HCT116 (cell line): Measurements from ENCODE around the gene GPT2. TPM values are rescaled to one million over a fixed set of nuclear protein-coding genes. Genes with fewer than 3 reads are reported as not detected.

ENCODE experiments used
- ATAC-seq: fragments of 200-7000 bp; cut with Tn5 transposase; 2 replicates; pipeline ENCODE4 v1.9.1; 2020; ENCODE audit warnings: mild to moderate bottlenecking, moderate library complexity
- BruUV-seq: library from RNA; stranded (reverse); fragments of 400-500 nt; replicated peaks from 2 replicates; lab custom pipeline; 2021; lab: Mats Ljungman, UMichigan
- CTCF ChIA-PET: fragments of 300-600 bp; sonication (Branson Sonifier 250); formaldehyde crosslinking; loops from one replicate; lab custom pipeline; 2021; ENCODE audit warnings: antibody characterized with exemption; lab: Charles Lee
- POLR2A ChIA-PET: fragments of 300-600, 350-600 bp; sonication (Branson Sonifier 250); formaldehyde crosslinking; loops from one replicate; lab custom pipeline; 2021; ENCODE audit warnings: antibody characterized with exemption; lab: Charles Lee
- RAD21 ChIA-PET, 2 experiments: fragments of 300-600 bp; sonication (Branson Sonifier 250); formaldehyde crosslinking; loops; one replicate each; lab custom pipeline; 2023; ENCODE audit warnings: low total read pairs in 2 of 2; ENCODE audit not compliant: uncharacterized antibody in 2 of 2, unreplicated experiment in 2 of 2, low non-redundant PET in 1 of 2; lab: Charles Lee
- DNase-seq: peaks from one replicate; pipeline ENCODE4 v3.0.0-alpha.2; 2010; ENCODE audit warnings: low read depth, low spot score
- H2AFZ ChIP-seq: fragments of 200-600 bp; shearing (Covaris generic), sonication (generic); 2 replicates; pipeline ENCODE4 v1.6.1; 2017; ENCODE audit warnings: low read depth, mixed run types, mixed read lengths, antibody characterized with exemption, low read length; ENCODE audit not compliant: poor library complexity, severe bottlenecking
- H3K27ac ChIP-seq: 2 replicates; pipeline ENCODE4 v1.5.1; 2012; ENCODE audit warnings: low read depth, low read length
- H3K27me3 ChIP-seq: fragments of 200-600 bp; sonication (generic); 2 replicates; pipeline ENCODE4 v1.6.1; 2016; ENCODE audit warnings: mixed run types, low read length, mixed read lengths; ENCODE audit not compliant: insufficient read depth
- H3K36me3 ChIP-seq, 2 experiments: fragments of 200-500 bp in 1 of 2; fragments of 200-600 bp in 1 of 2; sonication (Bioruptor generic) in 1 of 2; sonication (generic) in 1 of 2; 2 replicates each; pipeline versions ENCODE4 v1.5.1 to v1.6.1; 2014 to 2016; ENCODE audit warnings: low read length in 2 of 2, inconsistent platforms in 1 of 2, mixed read lengths in 1 of 2, mixed run types in 1 of 2; ENCODE audit not compliant: insufficient read depth in 2 of 2, control insufficient read depth in 1 of 2
- H3K4me1 ChIP-seq, 2 experiments: fragments of 200-600 bp in 1 of 2; sonication (generic) in 1 of 2; 2 replicates each; pipeline versions ENCODE4 v1.5.1 to v1.6.1; 2012 to 2017; ENCODE audit warnings: low read length in 2 of 2, inconsistent platforms in 1 of 2, mild to moderate bottlenecking in 1 of 2, mixed read lengths in 1 of 2, mixed run types in 1 of 2, moderate library complexity in 1 of 2; ENCODE audit not compliant: insufficient read depth in 2 of 2, control insufficient read depth in 1 of 2
- H3K4me2 ChIP-seq: fragments of 200-600 bp; sonication (generic); 2 replicates; pipeline ENCODE4 v1.6.1; 2017; ENCODE audit warnings: mixed run types, low read length, mixed read lengths
- H3K4me3 ChIP-seq, 2 experiments: fragments of 200-600 bp in 1 of 2; sonication (generic) in 1 of 2; replicated peaks in 1 of 2; 2 replicates each; pipeline ENCODE4 v1.5.1; 2011 to 2016; ENCODE audit warnings: low read length in 2 of 2, control low read depth in 1 of 2, low read depth in 1 of 2, mild to moderate bottlenecking in 1 of 2, mixed read lengths in 1 of 2, mixed run types in 1 of 2
- H3K79me2 ChIP-seq: fragments of 200-600 bp; sonication (generic); 2 replicates; pipeline ENCODE4 v1.6.1; 2017; ENCODE audit warnings: mild to moderate bottlenecking, mixed run types, low read length, moderate library complexity, mixed read lengths; ENCODE audit not compliant: insufficient read depth
- H3K9ac ChIP-seq: fragments of 200-600 bp; sonication (generic); 2 replicates; pipeline ENCODE4 v1.6.1; 2016; ENCODE audit warnings: low read length, mixed read lengths
- H3K9me2 ChIP-seq: fragments of 200-600 bp; sonication (generic), shearing (Covaris generic); 2 replicates; pipeline ENCODE4 v1.6.1; 2017; ENCODE audit warnings: mixed run types, mild to moderate bottlenecking, moderate library complexity; ENCODE audit not compliant: insufficient read depth
- H3K9me3 ChIP-seq, 2 experiments: fragments of 200-500 bp in 1 of 2; fragments of 200-600 bp in 1 of 2; sonication (Bioruptor generic) in 1 of 2; sonication (generic) in 1 of 2; 2 replicates each; pipeline ENCODE4 v1.6.1; 2014 to 2017; ENCODE audit warnings: low read length in 2 of 2, mixed read lengths in 2 of 2, inconsistent platforms in 1 of 2, low read depth in 1 of 2, mild to moderate bottlenecking in 1 of 2, mixed run types in 1 of 2, moderate library complexity in 1 of 2; ENCODE audit not compliant: control insufficient read depth in 1 of 2, insufficient read depth in 1 of 2
- H4K20me1 ChIP-seq: fragments of 200-600 bp; sonication (generic), shearing (Covaris generic); 2 replicates; pipeline ENCODE4 v1.6.1; 2017; ENCODE audit warnings: mixed run types, mild to moderate bottlenecking, moderate library complexity; ENCODE audit not compliant: insufficient read depth
- CEBPB ChIP-seq: IDR thresholded peaks from 2 replicates; pipeline ENCODE4 v1.6.1; 2012; ENCODE audit warnings: low read depth
- EZH2 ChIP-seq: fragments of 200-600 bp; sonication (generic); IDR thresholded peaks from 2 replicates; pipeline ENCODE4 v1.6.1; 2017; ENCODE audit warnings: antibody characterized with exemption, mixed run types
- EZH2phosphoT487 ChIP-seq: fragments of 200-600 bp; IDR thresholded peaks from 2 replicates; pipeline ENCODE4 v1.6.1; 2018; ENCODE audit warnings: antibody characterized with exemption, borderline replicate concordance
- FOSL1 ChIP-seq: IDR thresholded peaks from 2 replicates; pipeline ENCODE4 v1.6.1; 2012; ENCODE audit warnings: low read depth
- JUND ChIP-seq: IDR thresholded peaks from 2 replicates; pipeline ENCODE4 v1.6.1; 2012
- POLR2A ChIP-seq: IDR thresholded peaks from 2 replicates; pipeline ENCODE4 v1.7.0; 2011; ENCODE audit warnings: borderline replicate concordance; ENCODE audit not compliant: insufficient read depth, insufficient read length; ENCODE audit errors: extremely low read depth
- RAD21 ChIP-seq: IDR thresholded peaks from 2 replicates; pipeline ENCODE4 v1.6.1; 2012; ENCODE audit warnings: low read depth, mild to moderate bottlenecking
- SIN3A ChIP-seq: IDR thresholded peaks from 2 replicates; pipeline ENCODE4 v1.6.1; 2012; ENCODE audit warnings: low read depth
- SP1 ChIP-seq: IDR thresholded peaks from 2 replicates; pipeline ENCODE4 v1.6.1; 2012; ENCODE audit warnings: low read depth
- ZFX ChIP-seq: fragments of 450-650 bp; IDR thresholded peaks from 2 replicates; pipeline ENCODE4 v1.6.1; 2017
- ZNF274 ChIP-seq: fragments of 200-500 bp; sonication (Bioruptor generic); IDR thresholded peaks from 2 replicates; pipeline ENCODE4 v1.6.1; 2014; ENCODE audit warnings: mild to moderate bottlenecking, low read depth, low read length, inconsistent platforms
- intact Hi-C: fragments of 100-400 bp; cut with micrococcal nuclease; formaldehyde crosslinking; loops from 2 replicates; pipeline ENCODE4 v1.10.0; 2022
- total RNA-seq: library from RNA; stranded (reverse); gene quantifications from one replicate; pipeline ENCODE4 v1.2.1, GENCODE V29; 2021; ENCODE audit not compliant: unreplicated experiment
- TF ChIP-seq, protein P1 (sequence below), 3 experiments: fragments of 200-600 bp in 1 of 3; sonication (generic) in 1 of 3; IDR thresholded peaks in 2 of 3; conservative IDR thresholded peaks in 1 of 3; 2 replicates each; pipeline ENCODE4 v1.5.1; 2012 to 2017; ENCODE audit warnings: low read depth in 2 of 3, low read length in 2 of 3, antibody characterized with exemption in 1 of 3, borderline replicate concordance in 1 of 3, control low read depth in 1 of 3, mild to moderate bottlenecking in 1 of 3, mixed read lengths in 1 of 3, mixed run types in 1 of 3, moderate library complexity in 1 of 3; ENCODE audit not compliant: insufficient read depth in 1 of 3
- TF ChIP-seq, protein P2 (sequence below): IDR thresholded peaks from 2 replicates; pipeline ENCODE4 v1.6.1; 2012

The GPT2 gene
- total RNA-seq, 1 experiment from 2014 or later: 50.6 TPM

DNA sequence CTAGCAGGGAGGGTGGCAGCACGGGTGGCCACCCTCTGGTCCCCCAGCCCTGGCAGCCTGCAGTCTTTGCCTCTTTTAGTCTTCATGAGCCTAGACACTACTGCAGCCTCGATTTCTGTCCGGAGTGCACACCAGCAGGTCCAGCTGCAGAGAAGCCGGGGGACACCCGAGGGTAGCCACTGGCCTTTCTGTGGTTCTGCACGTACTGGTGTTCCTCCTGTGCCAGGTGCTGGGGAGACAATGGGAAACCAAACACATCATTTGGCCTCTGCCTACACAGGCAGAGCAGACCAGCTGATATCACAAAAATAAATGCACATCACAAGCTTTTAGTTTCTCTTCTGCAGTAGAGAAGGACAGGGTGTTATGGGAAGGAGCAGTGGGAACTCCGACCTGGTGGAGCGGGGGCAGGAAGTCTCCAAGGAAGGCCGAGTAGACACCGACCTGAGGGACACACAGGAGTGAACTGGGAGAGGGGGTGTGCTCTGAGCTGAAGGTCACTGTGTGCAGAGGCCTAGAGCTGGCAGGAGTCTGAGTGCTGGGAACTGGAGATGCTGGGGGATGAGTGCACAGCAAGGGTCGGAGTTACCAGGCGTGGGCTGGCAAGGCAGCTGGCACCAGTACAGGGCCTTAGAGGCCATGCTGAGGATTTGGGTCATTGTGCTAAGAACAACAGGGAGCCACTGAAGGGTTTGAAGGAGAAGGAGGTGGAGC, 23.1 kb downstream of the GPT2 start:
- Histone ChIP-seq H3K79me2 (no peaks in the 10 kb centered on the region), H3K27me3 (no peaks in the 10 kb centered on the region), H3K36me3 (peaks cover 0 to 15% of the 10 kb centered on the region in 2 experiments; a peak in 2 of 4 replicates), H3K4me1 (no peaks in the 10 kb centered on the region), H4K20me1 (no peaks in the 10 kb centered on the region), H3K9ac (no peak overlapping the region), H3K9me2 (no peaks in the 10 kb centered on the region), H3K9me3 (no peaks in the 10 kb centered on the region), H3K4me3 (no peak overlapping the region), H3K27ac (no peak overlapping the region), H3K4me2 (no peak overlapping the region), H2AFZ (no peak overlapping the region)
- ChIA-PET CTCF (interaction anchor here (4.3 kb wide), 1 partner anchor 54 kb away, joined by 62 read pairs; no protein-coding TSS in a partner anchor), POLR2A (no interaction called here), RAD21 (no interaction called here)
- intact Hi-C loops: no loop called here
- no TSS peak for BruUV-seq
- ATAC-seq (no peak), DNase-seq (no peak)
- TF ChIP-seq SIN3A: no peak
- TF ChIP-seq ZNF274: no peak

- ChIA-PET CTCF (interaction anchor here (0.6 to 4.3 kb wide), 14 partner anchors 8 to 235 kb away, joined by 3 to 62 read pairs (median 4); no protein-coding TSS in a partner anchor), POLR2A (interaction anchor here (0.6 kb wide), 1 partner anchor 49 kb away, joined by 3 read pairs; no protein-coding TSS in a partner anchor), RAD21 (interaction anchor here (0.6 to 1.3 kb wide), 6 partner anchors 23 to 232 kb away, joined by 3 to 11 read pairs (median 7); no protein-coding TSS in a partner anchor)
- H3K4me3 ChIP-seq: no peak overlapping the region
- intact Hi-C loops: loop anchor here (1.0 to 2.0 kb wide), 2 partner anchors 54 to 236 kb away; no protein-coding TSS in a partner anchor
- DNase-seq: peak; percentile 57
- no peak overlapping the region for H2AFZ ChIP-seq
- ATAC-seq: peak; percentile 81
- peaks cover 0 to 15% of the 10 kb centered on the region in 2 experiments; a peak in 2 of 4 replicates for H3K36me3 ChIP-seq
- no peaks in the 10 kb centered on the region for H3K4me1 ChIP-seq
- no peaks in the 10 kb centered on the region for H4K20me1 ChIP-seq
- H3K9ac ChIP-seq: no peak overlapping the region
- BruUV-seq: no TSS peak
- H3K27me3 ChIP-seq: no peaks in the 10 kb centered on the region
- H3K79me2 ChIP-seq: no peaks in the 10 kb centered on the region
- H3K9me3 ChIP-seq: no peaks in the 10 kb centered on the region
- H3K4me2 ChIP-seq: no peak overlapping the region
- H3K9me2 ChIP-seq: no peaks in the 10 kb centered on the region
- TF ChIP-seq SP1 (no peak), SIN3A (no peak), CEBPB (no peak), JUND (no peak), FOSL1 (no peak), EZH2 (no peak), RAD21 (peak; percentile 69), ZFX (no peak), EZH2phosphoT487 (no peak), POLR2A (no peak)
- TF ChIP-seq, protein P1, sequence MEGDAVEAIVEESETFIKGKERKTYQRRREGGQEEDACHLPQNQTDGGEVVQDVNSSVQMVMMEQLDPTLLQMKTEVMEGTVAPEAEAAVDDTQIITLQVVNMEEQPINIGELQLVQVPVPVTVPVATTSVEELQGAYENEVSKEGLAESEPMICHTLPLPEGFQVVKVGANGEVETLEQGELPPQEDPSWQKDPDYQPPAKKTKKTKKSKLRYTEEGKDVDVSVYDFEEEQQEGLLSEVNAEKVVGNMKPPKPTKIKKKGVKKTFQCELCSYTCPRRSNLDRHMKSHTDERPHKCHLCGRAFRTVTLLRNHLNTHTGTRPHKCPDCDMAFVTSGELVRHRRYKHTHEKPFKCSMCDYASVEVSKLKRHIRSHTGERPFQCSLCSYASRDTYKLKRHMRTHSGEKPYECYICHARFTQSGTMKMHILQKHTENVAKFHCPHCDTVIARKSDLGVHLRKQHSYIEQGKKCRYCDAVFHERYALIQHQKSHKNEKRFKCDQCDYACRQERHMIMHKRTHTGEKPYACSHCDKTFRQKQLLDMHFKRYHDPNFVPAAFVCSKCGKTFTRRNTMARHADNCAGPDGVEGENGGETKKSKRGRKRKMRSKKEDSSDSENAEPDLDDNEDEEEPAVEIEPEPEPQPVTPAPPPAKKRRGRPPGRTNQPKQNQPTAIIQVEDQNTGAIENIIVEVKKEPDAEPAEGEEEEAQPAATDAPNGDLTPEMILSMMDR (IDR thresholded peaks at IDR 0.05 in 2 of 3, conservative IDR thresholded peaks at IDR 0.05 in 1 of 3; ENCODE audit: borderline replicate concordance in 1 of 3, insufficient read depth in 1 of 3, low read depth in 2 of 3, low read length in 2 of 3): peak; percentile 52 to 68 (median 59); a peak in 5 of 6 replicates
- TF ChIP-seq, protein P2, sequence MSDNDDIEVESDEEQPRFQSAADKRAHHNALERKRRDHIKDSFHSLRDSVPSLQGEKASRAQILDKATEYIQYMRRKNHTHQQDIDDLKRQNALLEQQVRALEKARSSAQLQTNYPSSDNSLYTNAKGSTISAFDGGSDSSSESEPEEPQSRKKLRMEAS: no peak
- H3K27ac ChIP-seq: no peak overlapping the region
Measured at GRCh38 chr16:46908540-46909372, 24.6 kb downstream of the GPT2 start.
